Hepatocyte (in vitro differentiated cells): ENCODE results near the gene SPINDOC.

Source experiments
- CTCF ChIP-seq: fragments of 200-600 bp; sonication (generic); IDR thresholded peaks from 2 replicates; pipeline ENCODE4 v1.5.1; 2016; ENCODE audit warnings: antibody characterized with exemption, mild to moderate bottlenecking; ENCODE audit not compliant: poor library complexity
- EZH2 ChIP-seq: fragments of 200-600 bp; sonication (generic); IDR thresholded peaks from 2 replicates; pipeline ENCODE4 v1.6.1; 2016; ENCODE audit warnings: antibody characterized with exemption, mild to moderate bottlenecking, borderline replicate concordance

- TF ChIP-seq CTCF (no peak), EZH2 (no peak)
These were observed 32.7 kb downstream of the SPINDOC start for GRCh38 chr11:63845911-63846310.
